Activated CD8-positive, alpha-beta memory T cell treated with anti-CD3 and anti-CD28 coated beads, Interleukin-2, amount 50 U/mL, for 1 hour (primary cell): ENCODE measurements around the gene WFDC1.

ENCODE experiments used
- DNase-seq: peaks from one replicate; pipeline ENCODE4 v3.0.0-alpha.2; 2020; ENCODE audit errors: extremely low read depth

The WFDC1 gene

GRCh38 chr16:84302111-84302954 is 7.7 kb downstream of the WFDC1 start:
- DNase-seq, result no peak

- DNase-seq, result no peak
Observed at GRCh38 chr16:84303023-84303422, 8.3 kb downstream of the WFDC1 start.

- DNase-seq, result no peak
Observed at GRCh38 chr16:84303516-84303915, 8.8 kb downstream of the WFDC1 start.

GRCh38 chr16:84306564-84306963 is 11.9 kb downstream of the WFDC1 start:
- no peak for DNase-seq

- DNase-seq, result no peak
Observed at GRCh38 chr16:84307209-84307954, 12.7 kb downstream of the WFDC1 start.

GRCh38 chr16:84308120-84308519 is 13.4 kb downstream of the WFDC1 start:
- DNase-seq, result no peak

GRCh38 chr16:84310642-84311041 is 16.0 kb downstream of the WFDC1 start:
- no peak for DNase-seq

GRCh38 chr16:84312783-84313382 is 18.2 kb downstream of the WFDC1 start:
- no peak for DNase-seq

- no peak for DNase-seq
Observed at GRCh38 chr16:84313921-84314320, 19.2 kb downstream of the WFDC1 start.

- no peak for DNase-seq
Observed at GRCh38 chr16:84314373-84314772, 19.7 kb downstream of the WFDC1 start.

- no peak for DNase-seq
Observed at GRCh38 chr16:84314814-84315213, 20.1 kb downstream of the WFDC1 start.

- no peak for DNase-seq
Observed at GRCh38 chr16:84315422-84315821, 20.7 kb downstream of the WFDC1 start.

- no peak for DNase-seq
Observed at GRCh38 chr16:84318091-84318975, 23.7 kb downstream of the WFDC1 start.

GRCh38 chr16:84319146-84319760 is 24.6 kb downstream of the WFDC1 start:
- no peak for DNase-seq

GRCh38 chr16:84320511-84320910 is 25.8 kb downstream of the WFDC1 start:
- no peak for DNase-seq

- no peak for DNase-seq
Observed at GRCh38 chr16:84321932-84322331, 27.3 kb downstream of the WFDC1 start.

- DNase-seq, result no peak
Observed at GRCh38 chr16:84322749-84323148, 28.1 kb downstream of the WFDC1 start.

GRCh38 chr16:84323606-84324005 is 28.9 kb downstream of the WFDC1 start:
- no peak for DNase-seq

- DNase-seq, result no peak
Observed at GRCh38 chr16:84324434-84325262, 30.0 kb downstream of the WFDC1 start.

- no peak for DNase-seq
Observed at GRCh38 chr16:84326545-84326944, 31.9 kb downstream of the WFDC1 start.
